NCI-H2029 treated with DMSO at 0.1 percent for 48 hours (cell line): ENCODE data around the gene PDE6A.
"Not testable (repeated sequence)": the region's sequence is repeated elsewhere in the genome, so short reads cannot be mapped to it uniquely, and the experiment has no call there.

Experiments
- DNase-seq: peaks from one replicate; lab custom pipeline; 2025; lab: John Stamatoyannopoulos, UW

Gene PDE6A

GRCh38 chr5:149894237-149894636 lies 50.4 kb downstream of the PDE6A start:
- DNase-seq: no peak

- DNase-seq: no peak
Measured at GRCh38 chr5:149893403-149893931, 51.1 kb downstream of the PDE6A start.

GRCh38 chr5:149892594-149892993 lies 52.0 kb downstream of the PDE6A start:
- no peak for DNase-seq

- DNase-seq: no peak
Measured at GRCh38 chr5:149888280-149888679, 56.3 kb downstream of the PDE6A start.

GRCh38 chr5:149887622-149888183 lies 56.9 kb downstream of the PDE6A start:
- DNase-seq: no peak

GRCh38 chr5:149886692-149887470 lies 57.7 kb downstream of the PDE6A start:
- peak; percentile 12 for DNase-seq

DNA sequence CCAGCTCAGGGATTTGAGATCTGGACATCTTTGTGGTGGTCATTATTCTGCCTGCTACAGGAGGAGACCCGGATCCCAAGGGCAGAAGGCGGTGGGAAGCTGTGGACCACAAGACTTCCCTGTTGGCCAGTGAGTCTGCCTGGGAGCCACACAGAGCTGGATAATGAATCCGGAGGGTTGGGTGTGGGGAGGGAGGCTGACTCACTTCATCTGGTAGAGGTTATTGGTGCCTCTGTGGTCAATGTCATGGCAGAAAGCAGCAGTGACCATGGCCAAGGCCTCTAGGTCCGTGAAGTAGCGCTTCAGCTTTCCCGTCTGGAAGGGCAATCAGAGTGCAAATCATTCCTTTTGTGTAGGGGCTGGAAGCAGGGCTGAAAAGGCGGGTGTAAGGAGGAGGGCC lies 58.5 kb downstream of the PDE6A start:
- no peak for DNase-seq

- no peak for DNase-seq
Measured at GRCh38 chr5:149885513-149885912, 59.1 kb downstream of the PDE6A start.

GRCh38 chr5:149883550-149883949 lies 61.0 kb downstream of the PDE6A start:
- no peak for DNase-seq

DNA sequence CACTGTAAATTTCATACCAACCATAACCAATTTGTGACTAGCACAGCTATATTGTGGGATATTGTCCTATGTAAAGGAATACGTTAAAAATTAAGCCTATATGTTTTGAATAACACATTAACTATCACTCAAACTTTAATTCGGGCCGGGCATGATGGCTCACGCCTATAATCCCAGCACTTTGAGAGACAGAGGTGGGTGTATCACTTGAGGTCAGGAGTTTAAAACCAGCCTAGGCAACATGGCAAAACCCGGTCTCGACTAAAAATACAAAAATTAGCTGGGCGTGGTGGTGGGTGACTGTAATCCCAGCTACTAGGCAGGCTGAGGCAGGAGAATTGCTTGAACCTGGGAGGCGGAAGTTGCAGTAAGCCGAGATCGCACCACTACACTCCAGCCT lies 62.0 kb downstream of the PDE6A start:
- not testable (repeated sequence) for DNase-seq

- DNase-seq: no peak
Measured at GRCh38 chr5:149881874-149882273, 62.7 kb downstream of the PDE6A start.

GRCh38 chr5:149881069-149881622 lies 63.4 kb downstream of the PDE6A start:
- no peak for DNase-seq

GRCh38 chr5:149879593-149879992 lies 65.0 kb downstream of the PDE6A start:
- DNase-seq: not testable (repeated sequence)

- no peak for DNase-seq
Measured at GRCh38 chr5:149878371-149878770, 66.2 kb downstream of the PDE6A start.

DNA sequence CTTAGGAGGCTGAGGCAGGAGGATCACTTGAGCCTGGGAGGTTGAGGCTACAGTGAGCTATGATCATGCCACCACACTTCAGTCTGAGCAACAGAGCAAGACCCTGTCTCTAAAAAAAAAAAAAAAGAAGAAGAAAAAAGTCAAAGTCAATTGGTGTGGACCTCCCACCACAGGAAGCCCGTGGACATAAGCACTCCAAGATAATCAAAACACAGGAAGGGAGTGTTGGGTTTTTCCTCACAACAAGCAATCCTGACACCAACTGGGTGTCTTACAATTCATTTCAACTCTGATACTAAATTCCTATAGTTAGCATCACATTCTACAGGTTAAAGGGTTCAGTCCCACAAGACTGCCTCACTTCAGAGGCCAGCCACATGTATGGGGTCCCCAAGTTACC lies 70.7 kb downstream of the PDE6A start:
- no peak for DNase-seq

GRCh38 chr5:149872351-149873040 lies 72.1 kb downstream of the PDE6A start:
- DNase-seq: no peak

DNA sequence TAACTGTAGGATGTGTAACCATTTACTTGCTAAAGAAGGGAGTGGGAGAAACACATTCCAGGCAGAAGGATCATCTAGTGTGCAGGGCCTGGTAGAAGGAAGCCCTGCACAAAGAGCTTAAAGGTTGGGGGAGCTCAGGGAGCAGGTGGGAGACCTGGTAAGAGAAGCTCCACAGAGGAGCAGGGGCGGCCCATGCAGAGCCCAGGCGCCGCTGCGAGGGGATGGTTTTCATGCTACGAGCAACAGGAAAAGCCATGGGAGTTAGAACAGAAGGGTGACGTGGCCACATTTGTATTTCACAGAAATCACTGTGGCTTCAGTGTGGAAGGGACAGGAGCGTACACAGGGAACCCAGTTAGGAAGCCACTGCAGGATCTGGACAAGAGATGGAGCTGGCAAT lies 73.1 kb downstream of the PDE6A start:
- no peak for DNase-seq

- DNase-seq: no peak
Measured at GRCh38 chr5:149870697-149871096, 73.9 kb downstream of the PDE6A start.

DNA sequence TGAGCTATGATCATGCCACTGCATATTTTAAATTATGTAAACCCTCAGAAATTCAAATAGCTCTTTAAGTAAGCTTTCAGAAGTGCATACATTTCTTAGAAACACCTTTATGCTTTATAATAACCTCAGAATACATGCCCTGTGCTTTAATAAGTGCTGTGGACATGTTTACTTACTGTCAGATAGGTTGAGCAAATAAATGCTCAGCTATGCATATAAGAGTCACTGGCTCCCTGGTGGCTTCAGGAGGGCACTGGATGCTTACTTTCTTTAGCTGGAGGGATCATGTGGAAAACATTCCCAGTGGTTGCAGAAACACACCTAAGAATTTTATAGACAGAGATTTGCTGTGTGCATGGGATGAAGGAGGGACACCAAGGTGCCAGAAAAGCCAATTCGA lies 74.4 kb downstream of the PDE6A start:
- no peak for DNase-seq

DNA sequence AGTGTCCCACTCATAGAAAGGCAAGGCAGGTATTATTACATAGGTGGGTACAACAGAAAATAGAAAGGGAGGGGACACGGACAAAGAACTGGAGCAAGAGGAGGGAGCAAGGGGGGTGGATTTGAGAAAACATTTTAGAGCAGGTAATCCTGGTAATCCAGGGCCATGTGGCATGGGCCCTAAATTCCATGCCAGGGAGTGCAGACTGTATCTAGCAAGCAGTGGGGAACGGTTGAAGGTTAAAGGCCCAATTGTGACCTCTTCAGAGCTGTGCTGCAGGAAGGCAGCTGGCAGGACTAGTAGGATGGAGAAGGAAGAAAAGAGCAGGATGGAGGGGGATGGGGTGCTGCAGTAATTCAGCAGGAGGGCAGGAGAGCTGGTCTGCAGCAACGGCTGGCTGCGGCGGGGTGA lies 75.2 kb downstream of the PDE6A start:
- DNase-seq: peak; percentile 5

DNA sequence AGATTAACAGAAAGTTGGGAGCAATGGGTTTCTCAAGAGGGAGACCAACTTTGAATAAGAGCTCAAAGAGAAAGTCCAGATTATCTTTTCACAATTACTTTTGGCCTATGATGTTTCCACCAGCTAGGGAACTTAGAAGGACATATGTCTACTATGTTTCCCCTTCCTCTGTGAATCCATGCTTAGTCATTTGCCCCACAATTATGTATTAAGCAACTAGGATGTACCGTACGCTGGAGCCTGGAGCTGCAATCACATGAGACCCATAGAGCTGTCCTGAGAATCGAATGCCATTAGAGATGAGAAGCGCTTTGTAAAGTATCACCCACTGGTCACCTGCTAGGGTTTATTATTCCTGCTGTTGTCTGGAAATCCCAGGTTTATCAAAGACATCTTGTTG lies 78.8 kb downstream of the PDE6A start:
- DNase-seq: no peak

- DNase-seq: no peak
Measured at GRCh38 chr5:149863830-149864229, 80.8 kb downstream of the PDE6A start.

GRCh38 chr5:149863176-149863575 lies 81.4 kb downstream of the PDE6A start:
- no peak for DNase-seq
